SIG-M5 treated with dmso at 0.1 percent for 504 hours (cell line): ENCODE measurements around the gene CDCA4.

Experiments used
- DNase-seq: peaks from one replicate; lab custom pipeline; 2025; ENCODE audit not compliant: unreplicated experiment; lab: John Stamatoyannopoulos, UW

The CDCA4 gene

DNA sequence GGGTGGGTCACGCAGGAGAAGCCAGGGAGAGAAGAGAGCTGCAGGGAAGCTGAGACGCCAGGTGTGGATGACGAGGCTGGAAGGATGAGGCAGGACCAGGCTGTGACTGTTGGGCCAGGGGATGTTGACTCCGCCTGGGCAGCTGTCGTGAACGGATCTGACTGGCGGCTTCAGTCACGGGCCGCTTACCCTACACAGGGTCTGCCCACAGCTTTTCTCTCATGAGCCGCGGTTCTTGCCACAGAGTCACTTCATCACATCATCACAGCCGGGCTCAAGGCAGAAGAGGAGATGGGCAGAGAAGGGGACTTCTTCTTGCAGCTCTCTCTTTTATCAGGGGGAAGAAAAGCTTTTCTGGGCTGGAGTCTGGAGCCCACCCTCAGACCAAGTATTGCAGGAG, 27.6 kb downstream of the CDCA4 start:
- no peak for DNase-seq

DNA sequence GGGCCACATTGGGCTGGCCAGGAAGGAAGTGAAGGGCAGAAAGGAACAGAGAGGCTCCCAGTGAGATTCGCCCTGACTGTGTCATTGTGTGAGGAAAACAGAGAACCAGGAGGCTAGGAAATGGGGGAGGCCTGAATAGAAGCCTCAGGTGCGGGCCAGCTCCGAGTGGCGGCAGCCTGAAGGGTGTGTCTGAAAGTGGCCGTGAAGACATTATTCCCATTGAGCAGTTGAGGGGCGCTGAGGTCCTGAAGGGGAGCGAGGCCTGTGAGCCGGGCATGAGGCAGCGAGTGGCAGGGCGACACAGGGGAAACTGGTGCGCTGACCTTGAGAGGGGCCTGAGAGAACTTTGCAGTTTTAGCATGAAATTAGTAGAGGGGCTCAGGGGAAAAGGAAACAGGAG, 28.4 kb downstream of the CDCA4 start:
- no peak for DNase-seq

DNA sequence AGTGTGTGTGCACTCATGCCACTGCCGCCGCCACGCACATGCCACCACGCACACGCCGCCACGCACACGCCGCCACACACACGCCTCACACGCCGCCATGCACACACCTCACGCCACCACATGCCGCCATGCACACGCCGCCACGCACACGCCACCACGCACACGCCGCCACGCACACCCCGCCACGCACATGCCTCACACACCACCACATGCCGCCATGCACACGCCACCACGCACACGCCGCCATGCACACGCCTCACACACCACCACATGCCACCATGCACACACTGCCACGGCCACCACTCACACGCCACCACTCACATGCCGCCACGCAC, 29.0 kb downstream of the CDCA4 start:
- DNase-seq, result no peak

DNA sequence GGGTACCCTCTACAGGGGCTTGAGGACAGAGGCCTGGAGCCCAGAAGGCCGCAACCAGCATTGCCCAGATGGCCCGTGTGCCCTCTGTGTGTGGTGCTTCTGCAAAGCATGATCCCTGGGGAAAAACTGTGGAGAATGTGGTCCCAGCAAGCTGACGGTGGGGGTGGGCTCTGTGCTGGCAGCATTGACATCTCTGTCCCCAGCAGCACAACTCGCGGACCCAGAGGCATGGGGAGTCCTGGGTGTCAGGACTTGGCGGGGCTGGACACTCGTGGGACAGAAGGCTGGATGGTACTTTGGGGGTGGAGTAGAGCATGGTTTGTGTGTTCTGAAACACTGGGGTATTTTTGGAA, 31.0 kb downstream of the CDCA4 start:
- no peak for DNase-seq

DNA sequence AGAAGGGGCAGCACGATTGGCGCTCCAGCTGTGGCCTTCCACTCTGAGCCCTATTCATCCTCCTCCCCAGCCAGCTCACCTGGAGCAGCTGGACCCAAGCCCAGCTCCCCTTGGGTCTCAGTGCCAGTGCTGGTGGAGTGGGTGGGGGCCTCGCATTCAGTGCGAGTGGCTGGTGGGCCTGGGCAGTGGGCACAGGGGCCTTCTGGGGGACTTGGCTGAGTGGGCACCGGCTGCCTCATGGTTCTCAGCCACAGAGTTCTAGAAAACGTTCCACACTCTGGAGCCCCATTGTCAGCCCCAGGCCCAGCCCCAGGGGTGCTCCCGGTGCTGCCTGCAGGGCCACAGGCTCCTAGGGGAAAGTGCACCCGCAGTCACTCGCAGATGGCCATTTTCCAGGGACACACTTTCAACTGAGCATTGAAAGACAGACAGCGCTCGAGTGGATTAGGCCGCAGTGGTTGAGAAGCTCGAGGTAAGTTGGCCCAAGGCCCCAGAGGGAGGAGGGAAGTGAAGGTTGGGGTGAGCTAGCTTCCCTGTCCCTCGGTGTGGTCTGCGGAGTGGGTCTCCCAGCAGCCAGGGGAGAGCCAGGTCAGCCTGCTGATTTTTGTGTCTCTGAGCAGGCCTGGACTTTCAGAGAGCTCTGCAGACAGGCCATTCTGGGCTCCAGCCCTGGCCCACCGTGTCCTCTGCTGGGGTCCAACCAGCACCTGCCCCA, 31.5 kb downstream of the CDCA4 start:
- DNase-seq, result no peak

DNA sequence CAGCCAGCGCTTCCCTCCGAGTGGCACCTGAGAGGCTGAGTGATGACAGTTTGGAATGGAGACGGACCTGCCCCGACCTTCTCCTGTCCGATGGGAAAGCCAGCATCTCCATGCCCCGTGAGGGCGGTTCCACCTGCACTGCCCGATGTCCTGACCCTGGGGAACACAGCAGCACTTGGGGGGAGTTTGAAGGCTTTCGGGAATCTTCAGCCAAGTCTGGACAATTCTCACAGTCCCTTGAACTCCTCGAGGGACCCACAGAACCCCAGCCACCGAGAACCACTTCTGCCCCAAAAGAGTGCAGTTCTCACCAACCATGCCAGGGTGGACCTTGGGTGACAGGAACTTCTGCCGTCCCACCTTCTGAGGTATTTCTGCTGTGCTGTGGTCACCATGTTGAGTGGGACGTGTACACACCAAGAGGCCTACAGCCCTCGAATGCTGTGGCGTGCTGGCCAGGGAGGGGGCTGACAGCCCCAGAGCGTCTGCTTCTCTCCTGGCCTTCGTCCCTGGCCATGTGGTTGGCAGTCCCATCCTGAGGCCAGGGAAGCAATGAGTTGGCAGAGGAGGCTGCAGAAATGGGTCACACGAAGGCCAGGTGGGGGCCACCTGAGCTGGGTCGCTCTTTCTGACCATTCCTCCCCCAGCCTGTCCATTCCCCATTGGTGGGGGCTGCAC, 34.3 kb downstream of the CDCA4 start:
- DNase-seq, result no peak

DNA sequence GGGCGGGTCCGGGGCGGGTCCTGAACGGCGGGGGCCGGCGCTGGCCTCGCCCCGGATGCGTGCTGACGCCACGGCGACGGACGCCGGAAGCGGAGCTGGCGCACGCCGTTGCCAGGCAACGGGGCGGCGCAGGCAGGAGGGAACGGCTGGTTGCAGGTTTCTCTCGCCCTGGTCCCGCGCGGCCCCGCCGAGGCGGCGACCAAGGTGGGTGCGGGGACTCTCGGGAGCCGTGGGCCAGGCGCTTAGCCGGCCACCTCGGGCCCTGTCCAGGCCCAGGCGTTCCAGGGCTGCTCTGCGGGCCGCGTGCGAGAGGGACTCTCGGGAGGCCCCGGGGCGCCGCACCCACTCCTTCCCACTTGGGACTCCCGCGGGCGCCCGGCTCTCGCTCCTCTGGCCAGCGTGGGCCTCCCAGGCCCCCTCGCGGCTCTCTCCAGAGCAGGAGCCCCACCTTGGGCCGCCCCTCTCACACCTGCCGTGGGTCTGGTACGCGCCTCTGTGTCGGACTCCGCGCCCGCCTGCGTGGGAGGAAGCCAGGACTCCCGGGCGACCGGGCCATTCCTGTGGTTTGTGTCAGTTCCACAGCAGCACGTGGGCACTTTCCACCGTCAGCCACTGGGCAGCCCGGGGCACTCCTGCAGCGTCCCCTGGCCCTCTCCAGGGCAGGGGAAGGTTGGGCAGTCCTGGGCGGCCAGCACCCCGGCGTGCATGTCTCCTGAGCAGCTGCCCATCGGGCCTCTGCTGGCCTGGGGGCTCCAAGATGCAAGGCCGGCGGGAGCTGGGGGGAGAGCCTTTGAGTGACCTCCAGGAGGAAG, 35.0 kb downstream of the CDCA4 start, which contains the start of gene CLBA1:
CLBA1 (plus strand) TSS at position 114 of the 812 bp plus-strand sequence; CDS start at position 758, 644 bp downstream.
- peak; percentile 79 for DNase-seq

DNA sequence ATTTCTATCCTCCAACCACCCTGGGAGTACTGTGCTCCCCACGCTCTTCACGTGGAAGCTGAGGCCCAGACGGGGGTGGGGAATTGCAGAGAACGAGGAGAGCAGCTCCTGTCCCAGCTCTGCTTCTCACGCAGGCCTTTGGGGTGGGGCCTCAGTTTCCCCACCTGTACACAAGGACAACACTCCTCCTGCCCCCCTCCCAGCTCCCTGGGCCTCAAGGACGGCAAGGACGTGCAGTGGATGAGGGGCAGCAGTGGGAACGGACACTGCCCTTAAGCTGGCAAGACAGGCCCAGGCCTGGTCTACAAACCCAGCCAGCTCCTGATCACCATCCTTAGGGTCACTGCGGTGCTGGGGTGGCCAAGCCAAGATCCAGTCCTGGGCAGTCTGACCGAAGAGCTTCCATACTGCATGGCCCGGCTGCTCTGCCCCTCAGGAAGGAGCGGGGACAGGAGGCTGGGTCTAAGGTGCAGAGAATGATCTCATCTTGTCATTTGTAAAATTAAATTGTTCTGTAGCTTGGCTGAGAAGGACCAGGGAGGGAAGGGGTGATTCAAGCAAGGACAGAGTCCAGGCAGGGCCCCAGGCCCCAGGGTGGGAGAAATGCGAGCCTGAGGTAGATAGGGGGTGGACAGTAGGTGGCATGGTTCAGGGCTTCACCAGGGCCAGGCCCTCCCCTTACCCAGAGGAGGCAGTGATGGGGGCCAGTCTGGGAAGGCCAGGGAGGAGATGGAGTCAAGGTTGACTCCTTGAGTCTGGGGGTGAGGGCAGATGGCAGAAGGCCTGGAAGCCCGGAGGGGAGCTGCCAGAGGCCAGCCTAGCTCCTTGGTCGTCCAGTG, 36.6 kb downstream of the CDCA4 start:
- no peak for DNase-seq

DNA sequence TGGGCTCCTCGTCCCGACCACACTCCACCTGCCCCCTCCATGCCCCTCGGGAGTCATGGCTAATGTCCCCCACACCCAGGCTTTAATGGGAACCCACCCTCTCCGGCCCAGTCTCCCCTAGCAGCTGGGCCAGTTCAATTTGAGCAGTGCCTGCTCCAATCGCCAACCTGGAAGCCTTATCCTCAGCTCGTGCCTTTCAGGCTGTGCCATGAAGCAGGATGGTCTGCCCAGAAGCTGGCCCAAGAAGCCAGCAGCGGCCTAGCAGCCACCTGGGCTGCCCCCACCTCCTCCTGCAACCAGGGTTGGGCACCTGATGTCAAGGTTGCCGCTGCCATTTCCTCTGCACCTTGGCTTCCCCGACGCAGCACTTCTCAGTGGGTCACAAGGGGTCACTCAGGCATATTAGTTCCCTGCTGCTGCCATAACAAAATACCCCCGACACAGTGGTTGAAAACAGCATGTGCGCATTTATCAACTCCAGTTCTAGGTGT, 37.6 kb downstream of the CDCA4 start:
- no peak for DNase-seq

DNA sequence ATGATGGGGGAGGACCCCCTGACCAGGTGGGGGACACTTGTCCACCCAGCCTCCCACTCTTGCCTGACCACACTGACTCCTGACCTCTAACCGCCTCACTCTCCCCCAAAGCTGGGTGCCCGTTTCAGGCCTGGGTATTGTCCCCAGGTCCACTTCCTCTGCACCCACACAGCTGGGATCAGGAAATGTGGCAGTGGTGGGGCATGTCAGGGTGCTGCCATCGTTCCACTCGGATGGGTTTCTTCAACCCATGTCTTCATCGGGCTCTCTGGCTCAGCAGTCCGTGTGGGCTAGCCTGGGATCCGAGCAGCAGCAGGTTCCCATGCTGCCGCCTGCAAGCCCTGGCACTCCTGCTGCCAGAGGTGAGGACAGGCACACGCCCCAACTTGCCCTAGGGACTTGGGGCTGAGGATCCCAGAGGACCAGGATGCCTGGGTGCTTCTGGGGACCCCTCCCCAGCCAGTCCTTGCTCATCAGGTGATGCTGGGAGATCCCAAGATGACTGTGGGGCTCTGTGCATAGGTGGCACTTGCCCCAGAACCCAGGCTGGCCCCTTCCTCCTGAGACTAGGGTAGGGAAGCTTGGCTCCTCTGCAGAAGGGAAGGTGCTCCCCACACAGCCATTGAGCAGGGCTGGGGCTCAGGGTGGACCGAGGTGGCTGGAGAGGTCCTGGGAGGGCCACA, 38.2 kb downstream of the CDCA4 start:
- no peak for DNase-seq

DNA sequence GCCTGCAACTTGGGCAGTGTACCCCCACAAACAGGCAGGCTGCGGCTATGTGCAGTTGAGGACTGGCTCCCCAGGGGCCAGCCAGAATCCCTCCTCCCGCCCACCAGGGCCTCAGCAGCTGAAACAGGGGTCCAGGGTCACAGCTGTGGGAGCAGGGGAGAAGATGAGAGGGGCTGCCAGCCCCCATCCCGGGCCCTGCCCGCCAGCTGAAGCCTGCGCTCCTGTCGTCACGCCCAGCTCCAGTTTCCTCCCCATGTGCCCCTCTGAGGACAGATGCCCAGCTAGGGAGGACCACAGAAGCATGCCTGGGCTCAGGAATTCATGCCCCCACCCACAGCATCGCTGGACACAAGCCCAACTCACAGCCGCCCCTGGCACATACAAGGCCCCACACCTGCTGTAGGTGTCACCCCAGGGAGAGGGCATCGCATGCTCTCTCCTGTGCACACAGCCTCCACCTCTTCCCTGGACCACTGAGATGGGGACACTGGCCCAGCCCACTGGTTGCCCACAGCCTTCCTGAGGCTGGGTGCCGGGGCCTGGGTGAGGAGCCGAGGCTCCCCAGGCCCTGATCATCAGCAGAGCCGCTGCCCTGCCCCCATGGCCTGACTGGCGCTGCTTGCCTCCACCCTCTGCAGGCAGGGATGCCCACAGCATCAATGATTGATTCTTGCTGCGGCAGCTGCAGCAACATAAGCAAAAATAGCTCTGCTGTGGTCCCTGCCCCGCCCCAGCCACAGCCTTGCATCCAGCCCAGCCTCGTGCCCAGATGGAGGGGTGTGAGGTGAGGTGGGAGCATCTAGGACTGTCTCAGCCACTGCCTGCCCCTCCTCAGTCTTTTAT, 39.0 kb downstream of the CDCA4 start:
- no peak for DNase-seq

DNA sequence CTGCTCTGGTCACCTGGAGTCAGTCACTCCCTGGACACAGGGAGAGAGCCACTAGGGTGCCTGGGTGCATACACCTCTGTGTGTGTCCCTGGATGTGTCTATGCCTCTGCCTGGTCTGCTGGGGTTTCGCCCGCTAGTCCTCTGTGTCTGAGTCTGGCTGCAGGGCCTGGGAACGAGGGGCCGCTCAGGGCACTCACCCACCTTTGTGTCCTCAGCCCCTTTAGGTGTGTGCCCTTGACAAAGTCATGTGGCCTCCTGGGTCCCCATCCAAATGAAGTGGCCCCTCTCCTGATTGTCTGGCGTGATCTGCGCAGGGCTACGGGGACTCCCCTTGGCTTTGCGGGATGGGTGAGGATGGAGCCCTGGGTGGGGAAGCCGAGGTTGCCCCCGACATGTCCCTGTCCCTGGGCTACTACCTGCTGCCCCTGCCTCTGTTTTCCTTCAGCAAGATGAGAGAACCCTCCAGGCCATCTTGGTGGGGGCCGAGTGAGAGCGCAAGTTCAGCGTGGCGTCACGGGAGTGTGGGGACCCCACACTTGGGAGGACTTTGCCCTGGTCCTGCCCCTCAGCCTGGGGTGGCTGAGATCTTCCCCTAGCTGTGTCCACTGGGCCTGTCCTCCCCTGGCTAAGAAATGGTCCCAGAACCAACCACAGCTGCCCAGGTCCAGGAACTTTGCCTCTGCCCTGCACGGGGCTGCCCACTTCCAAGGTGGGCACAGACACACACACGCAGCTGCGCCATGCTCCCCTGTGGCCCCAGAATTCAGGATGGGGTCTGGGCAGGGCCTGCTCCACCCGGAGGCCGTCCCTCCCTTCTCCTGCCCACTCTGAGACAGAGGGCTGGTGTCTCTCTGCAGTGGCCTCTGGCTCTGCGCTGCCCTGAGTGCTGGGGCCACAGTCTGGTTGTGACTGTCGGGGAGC, 40.0 kb downstream of the CDCA4 start:
- no peak for DNase-seq

DNA sequence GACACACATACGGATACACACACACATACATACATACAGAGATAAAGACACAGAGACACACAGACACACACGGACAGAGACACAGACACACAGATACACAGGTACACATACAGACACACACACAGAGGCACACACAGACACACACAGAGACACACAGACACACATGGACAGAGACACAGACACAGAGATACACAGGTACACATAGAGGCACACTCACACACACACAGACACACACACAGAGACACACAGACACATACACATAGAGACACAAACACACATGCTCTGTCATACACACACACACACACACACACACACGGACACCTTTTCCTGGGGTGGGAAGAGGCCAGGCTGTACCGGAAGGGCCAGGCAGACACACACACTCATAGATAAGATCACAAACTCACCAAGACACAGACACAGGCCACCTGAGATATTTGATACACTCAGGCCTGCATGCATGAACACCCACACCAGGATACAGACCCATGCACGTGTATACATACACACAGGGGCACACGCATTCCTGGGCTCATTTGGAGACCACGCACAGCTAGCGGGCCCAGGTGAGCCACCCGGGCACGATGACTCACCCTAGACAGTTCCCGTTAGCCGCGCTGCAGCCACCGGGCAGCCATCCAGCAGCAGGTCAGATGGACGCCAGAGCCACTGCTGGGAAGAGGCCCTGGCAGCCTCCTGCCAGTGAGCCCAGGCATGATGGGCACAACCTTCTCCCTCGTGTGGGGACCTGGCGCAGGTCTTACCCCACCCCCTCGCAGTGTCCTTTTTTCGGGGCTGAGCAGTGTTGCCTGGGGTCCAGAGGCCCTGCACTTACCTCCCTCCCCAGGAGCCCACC, 40.9 kb downstream of the CDCA4 start:
- no peak for DNase-seq

DNA sequence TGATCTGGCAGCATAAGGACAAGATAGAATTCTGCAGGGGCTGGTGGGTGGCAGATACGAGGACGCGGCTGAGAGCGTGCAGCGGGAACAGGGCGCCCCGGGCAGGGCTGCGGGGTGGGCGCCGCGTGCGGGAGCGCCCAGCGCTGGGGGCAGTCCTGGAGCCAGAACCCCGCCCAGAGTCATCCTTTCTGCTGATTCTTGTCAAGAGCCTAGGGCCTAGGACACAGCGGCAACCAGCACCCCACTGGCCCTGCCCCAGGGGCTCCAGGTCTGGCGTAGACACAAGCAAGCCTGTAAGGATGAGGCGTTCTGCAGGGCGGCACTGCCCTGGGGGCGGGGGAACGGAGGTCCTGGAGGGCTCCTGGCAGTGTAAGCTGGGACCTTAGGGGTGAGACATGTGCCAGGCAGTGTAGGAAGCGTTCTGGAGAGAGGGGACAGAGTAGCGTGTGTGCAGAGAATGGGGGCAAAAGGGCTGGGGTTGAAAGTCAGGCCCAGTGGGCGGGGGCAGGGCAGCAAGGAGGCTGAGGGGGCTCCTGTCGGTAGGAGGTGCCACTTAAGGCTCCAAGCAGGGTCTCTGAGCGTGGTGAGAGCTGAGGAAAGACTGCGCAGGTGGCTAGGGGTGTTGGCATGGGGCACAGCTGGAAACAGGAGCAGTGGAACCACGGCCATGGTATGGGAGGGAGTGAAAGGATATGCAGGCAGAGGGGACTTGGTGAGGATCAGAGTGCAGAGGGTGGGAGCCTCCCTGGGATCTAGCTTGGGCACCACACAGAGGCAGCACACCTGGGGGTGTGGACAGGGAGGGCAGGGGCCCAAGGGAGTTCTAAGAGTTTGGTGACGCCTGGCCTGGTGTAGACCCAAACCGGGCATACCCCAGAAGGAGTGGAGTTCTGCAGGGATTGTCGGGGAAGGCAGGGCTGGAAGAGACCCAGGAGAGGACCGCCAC, 41.9 kb downstream of the CDCA4 start:
- no peak for DNase-seq

DNA sequence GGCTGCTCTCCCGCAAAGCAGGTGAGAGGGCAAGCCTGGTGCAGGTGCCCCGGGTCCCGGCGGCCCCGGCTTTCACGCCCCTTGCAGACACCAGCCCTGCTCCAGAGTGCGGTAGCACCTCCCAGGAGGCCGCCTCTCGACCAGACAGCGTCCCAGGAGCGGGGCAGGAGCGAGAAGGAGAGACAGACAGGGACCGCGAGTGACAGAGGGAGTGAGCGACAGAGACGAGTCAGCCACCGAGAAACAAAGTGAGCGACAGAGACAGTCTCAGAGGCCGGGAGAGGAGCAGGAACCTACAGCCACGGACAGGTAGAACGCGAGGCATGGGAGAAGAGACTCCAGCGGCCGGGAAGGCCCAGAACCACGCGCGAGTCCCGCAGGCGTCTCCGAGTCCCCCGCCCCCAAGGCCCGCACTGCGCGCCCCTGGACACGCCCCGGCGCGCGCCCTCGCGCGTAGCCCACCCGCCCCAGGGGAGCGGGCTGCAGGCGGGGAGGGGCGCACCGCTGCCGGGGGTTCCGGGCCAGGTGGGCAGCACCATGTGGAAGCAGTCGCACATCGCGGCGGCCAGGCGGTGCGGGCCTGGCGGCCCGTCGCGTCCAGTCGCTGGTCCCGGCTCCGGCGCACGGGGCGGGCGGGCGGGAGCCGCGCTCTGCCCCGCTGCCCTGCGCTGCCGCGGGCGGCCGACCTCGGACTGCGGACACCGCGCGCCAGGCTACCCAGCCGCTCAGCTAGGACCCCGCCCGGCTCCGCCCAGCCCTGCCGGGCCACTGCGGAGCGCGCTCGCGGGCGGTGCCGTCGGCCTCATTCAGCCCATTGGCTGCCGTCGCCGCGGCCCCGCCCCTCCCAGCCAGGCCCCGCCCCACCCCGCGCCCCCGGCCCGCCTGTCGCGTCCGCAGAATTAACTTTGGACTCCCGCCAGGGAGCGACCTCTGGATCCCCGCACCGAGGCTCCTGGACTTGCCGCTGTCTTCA, 42.9 kb downstream of the CDCA4 start, which contains the start of gene AHNAK2:
AHNAK2 (minus strand) TSS at position 694 of the 973 bp plus-strand sequence; CDS start at position 557, 137 bp downstream.
- DNase-seq, result peak; percentile 50
